ENCODE data around the gene ANAPC15.

DNA sequence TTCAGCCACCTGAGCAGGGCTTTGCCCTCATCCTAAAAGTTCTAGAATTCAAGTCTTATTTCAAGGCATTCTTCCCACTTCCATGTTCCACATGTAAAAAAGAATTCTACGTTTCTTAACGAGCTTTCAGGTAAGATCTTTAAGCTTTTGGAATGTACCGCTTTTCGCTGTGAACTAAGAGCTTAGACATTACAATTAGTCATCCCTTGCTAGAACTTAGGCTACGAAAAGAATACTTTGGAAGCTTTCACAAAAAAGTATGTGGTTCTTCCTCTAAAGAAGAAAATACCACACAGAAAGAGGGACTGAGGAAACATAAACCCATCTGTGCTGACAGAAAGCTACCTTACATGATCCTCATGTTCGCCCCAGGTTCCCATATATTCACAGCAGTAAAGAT is 34.0 kb downstream of the ANAPC15 start:
- TF ChIP-seq RAD21 (IDR thresholded peaks at IDR 0.05) (no peak), TAF1 (conservative IDR thresholded peaks at IDR 0.05) (no peak), NR2F2 (IDR thresholded peaks at IDR 0.05) (no peak), JUND (IDR thresholded peaks at IDR 0.05) (no peak), GABPA (IDR thresholded peaks at IDR 0.05 in 1 of 2, conservative IDR thresholded peaks at IDR 0.05 in 1 of 2) (no peak), HNF4G (IDR thresholded peaks at IDR 0.05) (no peak), HNF4A (conservative IDR thresholded peaks at IDR 0.05) (no peak)
- TF ChIP-seq, protein P1, sequence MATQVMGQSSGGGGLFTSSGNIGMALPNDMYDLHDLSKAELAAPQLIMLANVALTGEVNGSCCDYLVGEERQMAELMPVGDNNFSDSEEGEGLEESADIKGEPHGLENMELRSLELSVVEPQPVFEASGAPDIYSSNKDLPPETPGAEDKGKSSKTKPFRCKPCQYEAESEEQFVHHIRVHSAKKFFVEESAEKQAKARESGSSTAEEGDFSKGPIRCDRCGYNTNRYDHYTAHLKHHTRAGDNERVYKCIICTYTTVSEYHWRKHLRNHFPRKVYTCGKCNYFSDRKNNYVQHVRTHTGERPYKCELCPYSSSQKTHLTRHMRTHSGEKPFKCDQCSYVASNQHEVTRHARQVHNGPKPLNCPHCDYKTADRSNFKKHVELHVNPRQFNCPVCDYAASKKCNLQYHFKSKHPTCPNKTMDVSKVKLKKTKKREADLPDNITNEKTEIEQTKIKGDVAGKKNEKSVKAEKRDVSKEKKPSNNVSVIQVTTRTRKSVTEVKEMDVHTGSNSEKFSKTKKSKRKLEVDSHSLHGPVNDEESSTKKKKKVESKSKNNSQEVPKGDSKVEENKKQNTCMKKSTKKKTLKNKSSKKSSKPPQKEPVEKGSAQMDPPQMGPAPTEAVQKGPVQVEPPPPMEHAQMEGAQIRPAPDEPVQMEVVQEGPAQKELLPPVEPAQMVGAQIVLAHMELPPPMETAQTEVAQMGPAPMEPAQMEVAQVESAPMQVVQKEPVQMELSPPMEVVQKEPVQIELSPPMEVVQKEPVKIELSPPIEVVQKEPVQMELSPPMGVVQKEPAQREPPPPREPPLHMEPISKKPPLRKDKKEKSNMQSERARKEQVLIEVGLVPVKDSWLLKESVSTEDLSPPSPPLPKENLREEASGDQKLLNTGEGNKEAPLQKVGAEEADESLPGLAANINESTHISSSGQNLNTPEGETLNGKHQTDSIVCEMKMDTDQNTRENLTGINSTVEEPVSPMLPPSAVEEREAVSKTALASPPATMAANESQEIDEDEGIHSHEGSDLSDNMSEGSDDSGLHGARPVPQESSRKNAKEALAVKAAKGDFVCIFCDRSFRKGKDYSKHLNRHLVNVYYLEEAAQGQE (IDR thresholded peaks at IDR 0.05), result no peak
- TF ChIP-seq, protein P2, sequence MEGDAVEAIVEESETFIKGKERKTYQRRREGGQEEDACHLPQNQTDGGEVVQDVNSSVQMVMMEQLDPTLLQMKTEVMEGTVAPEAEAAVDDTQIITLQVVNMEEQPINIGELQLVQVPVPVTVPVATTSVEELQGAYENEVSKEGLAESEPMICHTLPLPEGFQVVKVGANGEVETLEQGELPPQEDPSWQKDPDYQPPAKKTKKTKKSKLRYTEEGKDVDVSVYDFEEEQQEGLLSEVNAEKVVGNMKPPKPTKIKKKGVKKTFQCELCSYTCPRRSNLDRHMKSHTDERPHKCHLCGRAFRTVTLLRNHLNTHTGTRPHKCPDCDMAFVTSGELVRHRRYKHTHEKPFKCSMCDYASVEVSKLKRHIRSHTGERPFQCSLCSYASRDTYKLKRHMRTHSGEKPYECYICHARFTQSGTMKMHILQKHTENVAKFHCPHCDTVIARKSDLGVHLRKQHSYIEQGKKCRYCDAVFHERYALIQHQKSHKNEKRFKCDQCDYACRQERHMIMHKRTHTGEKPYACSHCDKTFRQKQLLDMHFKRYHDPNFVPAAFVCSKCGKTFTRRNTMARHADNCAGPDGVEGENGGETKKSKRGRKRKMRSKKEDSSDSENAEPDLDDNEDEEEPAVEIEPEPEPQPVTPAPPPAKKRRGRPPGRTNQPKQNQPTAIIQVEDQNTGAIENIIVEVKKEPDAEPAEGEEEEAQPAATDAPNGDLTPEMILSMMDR (IDR thresholded peaks at IDR 0.05; ENCODE audit: low read depth, low read length, missing input control), result no peak

All from liver (tissue), 3 donors.